GM18526 (cell line): ENCODE results near the gene LILRB3.
"Not testable (repeated sequence)": the region's sequence is repeated elsewhere in the genome, so short reads cannot be mapped to it uniquely, and the experiment has no call there.

Experiments
- POLR2A ChIP-seq: IDR thresholded peaks from 3 replicates; pipeline ENCODE4 v1.6.1; 2011; ENCODE audit not compliant: insufficient read length; ENCODE audit errors: extremely low read depth

Gene LILRB3

GRCh38 chr19:54247106-54247930 is 24.5 kb upstream of the LILRB3 start:
- no peak for TF ChIP-seq POLR2A

- no peak for TF ChIP-seq POLR2A
Measured at GRCh38 chr19:54245936-54246335, 23.1 kb upstream of the LILRB3 start.

- TF ChIP-seq POLR2A: not testable (repeated sequence)
Measured at GRCh38 chr19:54242646-54243045, 19.8 kb upstream of the LILRB3 start, which contains the start of gene LILRA6. Gene LILRA6, minus strand, starts transcription at chr19:54242790.

GRCh38 chr19:54233941-54234340 is 11.1 kb upstream of the LILRB3 start:
- TF ChIP-seq POLR2A: no peak

- no peak for TF ChIP-seq POLR2A
Measured at GRCh38 chr19:54231077-54231931, 8.5 kb upstream of the LILRB3 start.

GRCh38 chr19:54230031-54230430 is 7.2 kb upstream of the LILRB3 start:
- TF ChIP-seq POLR2A: no peak

GRCh38 chr19:54229146-54229545 is 6.3 kb upstream of the LILRB3 start:
- no peak for TF ChIP-seq POLR2A

- no peak for TF ChIP-seq POLR2A
Measured at GRCh38 chr19:54218960-54219661, 3.7 kb downstream of the LILRB3 start.

GRCh38 chr19:54218259-54218658 is 4.5 kb downstream of the LILRB3 start:
- no peak for TF ChIP-seq POLR2A

GRCh38 chr19:54216869-54217268 is 5.9 kb downstream of the LILRB3 start:
- TF ChIP-seq POLR2A: no peak

- TF ChIP-seq POLR2A: no peak
Measured at GRCh38 chr19:54211235-54211634, 11.6 kb downstream of the LILRB3 start.

GRCh38 chr19:54209811-54210494 is 12.9 kb downstream of the LILRB3 start:
- TF ChIP-seq POLR2A: no peak

- TF ChIP-seq POLR2A: peak; percentile 25
Measured at GRCh38 chr19:54209058-54209810, 13.6 kb downstream of the LILRB3 start.

GRCh38 chr19:54208784-54209057 is 14.1 kb downstream of the LILRB3 start:
- TF ChIP-seq POLR2A: no peak
